ENCODE data around the gene GNB2. TPM values are rescaled to one million over a fixed set of nuclear protein-coding genes. Genes with fewer than 3 reads are reported as not detected.

Gene GNB2
- total and polyA plus RNA-seq, 2 of the 13 experiments (the other 11 are each of a cell fraction or from before 2014, with no cell fraction given), result 48.3 to 67.1 TPM

GRCh38 chr7:100706672-100707311, 33.3 kb downstream of the GNB2 start (continued):
- TF ChIP-seq RBM39 (IDR thresholded peaks at IDR 0.05; ENCODE audit: low read depth, low read length, poor library complexity, severe bottlenecking), result no peak
- TF ChIP-seq JUN (CRISPR knock-in tag; IDR thresholded peaks at IDR 0.05), result no peak
- TF ChIP-seq, protein P1, sequence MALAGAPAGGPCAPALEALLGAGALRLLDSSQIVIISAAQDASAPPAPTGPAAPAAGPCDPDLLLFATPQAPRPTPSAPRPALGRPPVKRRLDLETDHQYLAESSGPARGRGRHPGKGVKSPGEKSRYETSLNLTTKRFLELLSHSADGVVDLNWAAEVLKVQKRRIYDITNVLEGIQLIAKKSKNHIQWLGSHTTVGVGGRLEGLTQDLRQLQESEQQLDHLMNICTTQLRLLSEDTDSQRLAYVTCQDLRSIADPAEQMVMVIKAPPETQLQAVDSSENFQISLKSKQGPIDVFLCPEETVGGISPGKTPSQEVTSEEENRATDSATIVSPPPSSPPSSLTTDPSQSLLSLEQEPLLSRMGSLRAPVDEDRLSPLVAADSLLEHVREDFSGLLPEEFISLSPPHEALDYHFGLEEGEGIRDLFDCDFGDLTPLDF (CRISPR knock-in tag; IDR thresholded peaks at IDR 0.05), result no peak
- no peak for TF ChIP-seq ESRRA (CRISPR knock-in tag; IDR thresholded peaks at IDR 0.05; ENCODE audit: low read depth)
- no peak for TF ChIP-seq NBN (conservative IDR thresholded peaks at IDR 0.05)
- no peak for TF ChIP-seq JUND (CRISPR knock-in tag; IDR thresholded peaks at IDR 0.05)
- 0 out of 2 replicates have a peak, but pooled peaks have one; percentile 67 for TF ChIP-seq ZNF879 (CRISPR knock-in tag; IDR thresholded peaks at IDR 0.05)
- TF ChIP-seq ZNF235 (CRISPR knock-in tag; IDR thresholded peaks at IDR 0.05; ENCODE audit: borderline replicate concordance), result no peak
- TF ChIP-seq SP4 (CRISPR knock-in tag; IDR thresholded peaks at IDR 0.05), result no peak; the same call in 1 of the 2 replicates
- no peak for TF ChIP-seq HBP1 (CRISPR knock-in tag; IDR thresholded peaks at IDR 0.05; ENCODE audit: low read depth)
- no peak for TF ChIP-seq POLR2G (IDR thresholded peaks at IDR 0.05; ENCODE audit: low read depth, low read length)
- no peak for TF ChIP-seq HDAC6 (IDR thresholded peaks at IDR 0.05; ENCODE audit: low read depth, low read length)
- TF ChIP-seq RCOR2 (CRISPR knock-in tag; IDR thresholded peaks at IDR 0.05), result no peak
- TF ChIP-seq ZNF850 (CRISPR knock-in tag; conservative IDR thresholded peaks at IDR 0.05), result no peak
- TF ChIP-seq SIX4 (CRISPR knock-in tag; IDR thresholded peaks at IDR 0.05), result no peak
- TF ChIP-seq ZNF136 (CRISPR knock-in tag; IDR thresholded peaks at IDR 0.05; ENCODE audit: low read depth), result no peak
- 0 out of 2 replicates have a peak, but pooled peaks have one; percentile 38 for TF ChIP-seq ZNF414 (CRISPR knock-in tag; IDR thresholded peaks at IDR 0.05)
- TF ChIP-seq, protein P2, sequence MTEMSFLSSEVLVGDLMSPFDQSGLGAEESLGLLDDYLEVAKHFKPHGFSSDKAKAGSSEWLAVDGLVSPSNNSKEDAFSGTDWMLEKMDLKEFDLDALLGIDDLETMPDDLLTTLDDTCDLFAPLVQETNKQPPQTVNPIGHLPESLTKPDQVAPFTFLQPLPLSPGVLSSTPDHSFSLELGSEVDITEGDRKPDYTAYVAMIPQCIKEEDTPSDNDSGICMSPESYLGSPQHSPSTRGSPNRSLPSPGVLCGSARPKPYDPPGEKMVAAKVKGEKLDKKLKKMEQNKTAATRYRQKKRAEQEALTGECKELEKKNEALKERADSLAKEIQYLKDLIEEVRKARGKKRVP (CRISPR knock-in tag; IDR thresholded peaks at IDR 0.05), result no peak
- no peak for TF ChIP-seq SMAD1 (CRISPR knock-in tag; IDR thresholded peaks at IDR 0.05; ENCODE audit: borderline replicate concordance, low read depth)
- TF ChIP-seq HNRNPLL (IDR thresholded peaks at IDR 0.05; ENCODE audit: low read depth, low read length, poor library complexity, severe bottlenecking), result no peak
- TF ChIP-seq ZNF180 (CRISPR knock-in tag; IDR thresholded peaks at IDR 0.05; ENCODE audit: borderline replicate concordance, low read depth), result no peak
- no peak for TF ChIP-seq ZFYVE20 (CRISPR knock-in tag; IDR thresholded peaks at IDR 0.05; ENCODE audit: borderline replicate concordance, low read depth)
- no peak for TF ChIP-seq ZNF598 (CRISPR knock-in tag; IDR thresholded peaks at IDR 0.05; ENCODE audit: borderline replicate concordance)
- TF ChIP-seq RXRB (CRISPR knock-in tag; IDR thresholded peaks at IDR 0.05; ENCODE audit: borderline replicate concordance), result peak; percentile 59; the same call in 1 of the 2 replicates
- no peak for TF ChIP-seq KDM3A (CRISPR knock-in tag; IDR thresholded peaks at IDR 0.05; ENCODE audit: low read depth)
- no peak for TF ChIP-seq ZNF777 (CRISPR knock-in tag; IDR thresholded peaks at IDR 0.05)
- no peak for TF ChIP-seq SMARCC2 (IDR thresholded peaks at IDR 0.05)
- no peak for TF ChIP-seq HCFC1 (IDR thresholded peaks at IDR 0.05; ENCODE audit: low read depth, low read length)
- no peak for TF ChIP-seq CHCHD3 (CRISPR knock-in tag; IDR thresholded peaks at IDR 0.05)
